Osteoblast (primary cell): ENCODE measurements around the gene GPR37L1. TPM values are rescaled to one million over a fixed set of nuclear protein-coding genes. Genes with fewer than 3 reads are reported as not detected.

Experiments
- DNase-seq: peaks from one replicate; pipeline ENCODE4 v3.0.0; 2011; ENCODE audit warnings: low spot score, mixed read lengths; ENCODE audit not compliant: insufficient read length; ENCODE audit errors: missing footprints
- H2AFZ ChIP-seq: 2 replicates; pipeline ENCODE4 v1.6.0; 2011; ENCODE audit warnings: mild to moderate bottlenecking, low read length
- H3K27ac ChIP-seq: 2 replicates; pipeline ENCODE4 v1.5.1; 2011; ENCODE audit warnings: mild to moderate bottlenecking, low read depth, low read length, moderate library complexity
- H3K27me3 ChIP-seq: 2 replicates; pipeline ENCODE4 v1.6.0; 2012; ENCODE audit warnings: mild to moderate bottlenecking, control low read depth, inconsistent platforms, low read length, moderate library complexity; ENCODE audit not compliant: insufficient read depth
- H3K36me3 ChIP-seq: 2 replicates; pipeline ENCODE4 v1.5.1; 2011; ENCODE audit warnings: mild to moderate bottlenecking, low read length, control low read depth, moderate library complexity; ENCODE audit not compliant: insufficient read depth
- H3K4me1 ChIP-seq: 2 replicates; pipeline ENCODE4 v1.5.1; 2011; ENCODE audit warnings: mild to moderate bottlenecking, low read length, control low read depth, moderate library complexity; ENCODE audit not compliant: insufficient read depth
- H3K4me2 ChIP-seq: 2 replicates; pipeline ENCODE4 v1.6.0; 2011; ENCODE audit warnings: mild to moderate bottlenecking, low read length; ENCODE audit not compliant: insufficient read depth
- H3K4me3 ChIP-seq: fragments of 200-600 bp; sonication (generic); 3 replicates; pipeline ENCODE4 v1.5.1; 2012; ENCODE audit warnings: mild to moderate bottlenecking, low read length, inconsistent platforms; ENCODE audit not compliant: insufficient read depth
- H3K79me2 ChIP-seq: 2 replicates; pipeline ENCODE4 v1.6.0; 2012; ENCODE audit warnings: mild to moderate bottlenecking, low read length, control low read depth, inconsistent platforms; ENCODE audit not compliant: insufficient read depth
- H3K9me3 ChIP-seq: 2 replicates; pipeline ENCODE4 v1.5.1; 2011; ENCODE audit warnings: low read depth, low read length, control low read depth
- H4K20me1 ChIP-seq: 2 replicates; pipeline ENCODE4 v1.6.0; 2012; ENCODE audit warnings: mild to moderate bottlenecking, low read length, control low read depth; ENCODE audit not compliant: insufficient read depth
- total RNA-seq: library from RNA; depleted of rRNA; stranded (reverse); fragments of >200 nt; gene quantifications from 2 replicates; pipeline ENCODE4 v1.2.3, GENCODE V29; 2012
- TF ChIP-seq, protein P1 (sequence below): IDR thresholded peaks from 2 replicates; pipeline ENCODE4 v1.5.1; 2011; ENCODE audit warnings: mild to moderate bottlenecking, low read depth, low read length, moderate library complexity; ENCODE audit errors: extremely low read depth

GPR37L1 gene
- total RNA-seq, 1 donor = not detected

DNA sequence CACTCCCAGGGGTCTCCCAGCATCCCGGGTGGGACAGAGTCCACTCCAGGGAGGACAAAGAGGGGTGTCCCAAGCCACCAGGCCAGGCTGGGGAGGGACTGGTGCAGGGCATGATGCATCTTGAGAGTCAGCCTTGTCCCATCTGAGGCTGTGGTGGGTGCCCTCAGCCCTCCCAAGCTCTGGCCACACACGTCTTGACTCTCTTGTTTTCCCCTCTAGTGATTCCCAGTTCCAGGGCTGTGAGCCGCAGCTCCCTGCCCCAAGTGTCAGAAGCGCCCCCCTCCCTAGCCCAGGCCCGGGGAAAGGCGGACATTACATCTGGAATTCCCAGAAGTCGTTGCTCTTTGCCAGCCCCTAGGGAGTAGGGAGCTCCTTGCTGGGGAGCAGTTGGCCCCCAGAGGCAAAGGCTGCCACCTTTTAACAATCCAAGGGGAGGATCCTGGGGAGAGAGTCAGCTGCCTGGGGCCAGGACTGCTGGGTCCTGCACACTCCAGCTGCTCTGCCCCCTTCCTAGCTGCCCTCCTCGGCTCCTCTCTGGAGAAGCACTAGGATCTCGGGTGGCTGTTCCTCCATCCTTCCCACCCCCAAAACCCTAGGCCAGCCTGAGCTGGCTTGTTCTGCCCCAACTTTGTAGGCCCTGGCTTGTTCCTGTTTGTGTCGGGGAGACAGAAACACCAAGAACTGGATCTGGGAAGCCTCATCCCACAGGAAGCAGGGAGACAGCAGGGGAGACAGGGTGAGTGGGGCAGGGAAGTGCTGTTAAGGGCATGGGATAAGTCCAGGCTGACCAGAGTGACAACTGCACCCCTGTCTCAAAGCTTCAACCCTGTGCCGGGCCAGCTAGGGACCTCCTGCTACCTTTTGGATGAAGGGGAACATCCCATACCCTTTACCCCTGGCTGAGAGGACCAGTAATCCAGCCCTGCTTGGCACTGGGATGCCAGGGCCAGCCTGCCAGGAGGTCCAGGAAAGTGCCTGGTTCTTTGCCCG, 40.9 kb downstream of the GPR37L1 start:
- no peak overlapping the region for H3K27ac ChIP-seq
- no peak overlapping the region for H3K4me2 ChIP-seq
- H3K4me1 ChIP-seq = no peaks in the 10 kb centered on the region
- H3K36me3 ChIP-seq = no peaks in the 10 kb centered on the region
- TF ChIP-seq, protein P1, sequence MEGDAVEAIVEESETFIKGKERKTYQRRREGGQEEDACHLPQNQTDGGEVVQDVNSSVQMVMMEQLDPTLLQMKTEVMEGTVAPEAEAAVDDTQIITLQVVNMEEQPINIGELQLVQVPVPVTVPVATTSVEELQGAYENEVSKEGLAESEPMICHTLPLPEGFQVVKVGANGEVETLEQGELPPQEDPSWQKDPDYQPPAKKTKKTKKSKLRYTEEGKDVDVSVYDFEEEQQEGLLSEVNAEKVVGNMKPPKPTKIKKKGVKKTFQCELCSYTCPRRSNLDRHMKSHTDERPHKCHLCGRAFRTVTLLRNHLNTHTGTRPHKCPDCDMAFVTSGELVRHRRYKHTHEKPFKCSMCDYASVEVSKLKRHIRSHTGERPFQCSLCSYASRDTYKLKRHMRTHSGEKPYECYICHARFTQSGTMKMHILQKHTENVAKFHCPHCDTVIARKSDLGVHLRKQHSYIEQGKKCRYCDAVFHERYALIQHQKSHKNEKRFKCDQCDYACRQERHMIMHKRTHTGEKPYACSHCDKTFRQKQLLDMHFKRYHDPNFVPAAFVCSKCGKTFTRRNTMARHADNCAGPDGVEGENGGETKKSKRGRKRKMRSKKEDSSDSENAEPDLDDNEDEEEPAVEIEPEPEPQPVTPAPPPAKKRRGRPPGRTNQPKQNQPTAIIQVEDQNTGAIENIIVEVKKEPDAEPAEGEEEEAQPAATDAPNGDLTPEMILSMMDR = no peak
- no peaks in the 10 kb centered on the region for H4K20me1 ChIP-seq
- H3K9me3 ChIP-seq = no peaks in the 10 kb centered on the region
- H3K4me3 ChIP-seq = no peak overlapping the region
- H3K79me2 ChIP-seq = no peaks in the 10 kb centered on the region
- DNase-seq = peak; percentile 65
- H3K27me3 ChIP-seq = peaks cover 2% of the 10 kb centered on the region
- no peak overlapping the region for H2AFZ ChIP-seq

DNA sequence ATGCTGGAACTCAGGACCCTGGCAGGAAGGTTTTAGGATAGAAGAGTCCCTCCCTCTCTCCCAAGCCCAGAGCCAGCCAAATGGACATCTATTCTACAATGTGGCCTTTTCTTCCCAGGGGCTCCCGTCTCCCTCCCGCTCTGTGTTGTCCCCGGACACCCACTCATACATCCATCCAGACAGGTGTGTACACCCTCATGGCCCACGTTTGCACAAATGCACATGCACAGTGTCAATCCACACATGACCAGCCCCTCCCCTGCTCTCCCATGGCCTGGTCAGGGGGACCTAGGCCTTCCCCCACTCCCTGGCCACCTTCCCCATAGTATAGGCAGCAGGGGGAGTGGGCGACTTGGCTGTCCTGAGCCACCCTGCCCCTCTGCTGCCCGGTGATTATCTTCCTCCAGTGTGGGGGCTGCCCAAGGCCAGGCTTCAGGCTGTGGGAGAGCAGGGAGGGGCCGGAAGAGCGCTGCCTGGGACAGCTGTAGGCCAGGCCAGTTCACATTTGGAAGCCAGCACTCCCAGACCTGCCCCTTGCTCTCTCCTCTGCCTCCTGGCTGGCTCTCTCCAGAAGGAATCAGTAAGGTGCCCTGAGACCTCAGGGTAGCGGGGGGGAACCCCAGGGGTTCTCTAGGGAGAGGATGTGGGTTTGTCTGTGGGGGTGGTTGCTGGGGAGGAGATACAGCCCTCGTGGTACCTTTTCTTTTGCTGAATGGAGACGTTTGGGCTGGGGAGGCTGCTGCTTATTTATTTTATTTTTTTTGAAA, 41.7 kb downstream of the GPR37L1 start:
- H3K4me2 ChIP-seq = no peak overlapping the region
- H3K4me3 ChIP-seq = no peak overlapping the region
- no peak overlapping the region for H3K27ac ChIP-seq
- no peaks in the 10 kb centered on the region for H4K20me1 ChIP-seq
- H3K9me3 ChIP-seq = no peaks in the 10 kb centered on the region
- H2AFZ ChIP-seq = no peak overlapping the region
- H3K27me3 ChIP-seq = peaks cover 2% of the 10 kb centered on the region
- no peaks in the 10 kb centered on the region for H3K36me3 ChIP-seq
- H3K4me1 ChIP-seq = no peaks in the 10 kb centered on the region
- H3K79me2 ChIP-seq = no peaks in the 10 kb centered on the region
- DNase-seq = peak; percentile 91
- TF ChIP-seq, protein P1 = no peak

DNA sequence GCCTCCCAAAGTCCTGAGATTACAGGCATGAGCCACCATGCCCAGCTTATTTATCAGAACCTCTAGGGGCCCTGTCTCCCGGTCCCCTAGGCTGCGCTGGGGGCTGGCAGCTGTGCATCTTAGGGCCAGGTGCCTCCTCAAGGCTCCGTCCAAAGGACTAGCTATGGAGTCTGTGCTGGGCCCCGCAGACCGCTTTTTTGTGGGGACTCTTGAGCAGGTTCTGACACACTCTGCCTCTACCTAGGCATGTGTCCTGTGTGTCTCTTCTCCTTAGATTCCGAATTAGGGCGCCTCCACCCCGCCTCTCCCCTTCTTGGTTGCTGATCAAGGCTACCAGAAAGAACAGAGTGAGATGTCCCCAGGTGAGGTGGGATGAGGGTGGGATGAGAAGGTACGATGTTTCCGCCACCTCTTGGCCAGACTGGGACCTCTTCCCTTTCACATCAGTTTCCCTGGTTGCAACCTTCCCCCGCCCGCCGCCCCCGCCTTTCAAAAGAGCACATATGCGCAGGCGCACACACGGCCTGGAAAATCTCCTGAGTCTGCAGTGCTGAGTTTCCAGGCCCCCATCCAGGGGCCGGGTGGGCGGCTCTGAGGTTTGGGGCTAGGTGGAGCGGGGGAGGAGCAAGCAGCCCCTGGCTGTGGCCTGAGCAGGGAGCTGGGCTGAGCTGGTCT, 42.7 kb downstream of the GPR37L1 start:
- no peaks in the 10 kb centered on the region for H3K9me3 ChIP-seq
- H3K27me3 ChIP-seq = peaks cover 2% of the 10 kb centered on the region
- H3K4me3 ChIP-seq = no peak overlapping the region
- H3K36me3 ChIP-seq = no peaks in the 10 kb centered on the region
- no peaks in the 10 kb centered on the region for H4K20me1 ChIP-seq
- H3K79me2 ChIP-seq = no peaks in the 10 kb centered on the region
- H3K27ac ChIP-seq = no peak overlapping the region
- no peaks in the 10 kb centered on the region for H3K4me1 ChIP-seq
- H3K4me2 ChIP-seq = no peak overlapping the region
- DNase-seq = no peak
- TF ChIP-seq, protein P1 = no peak
- H2AFZ ChIP-seq = no peak overlapping the region
